OCI-LY7 (cell line): Measurements from ENCODE around the gene ZFAND2A.

ENCODE experiments used
- CTCF ChIP-seq: fragments of 200-600 bp; sonication (generic); conservative IDR thresholded peaks from 2 replicates; pipeline ENCODE4 v1.5.1; 2014; ENCODE audit warnings: mild to moderate bottlenecking, antibody characterized with exemption, low read length, moderate library complexity, mixed read lengths
- EZH2phosphoT487 ChIP-seq: fragments of 200-600 bp; sonication (generic); IDR thresholded peaks from 2 replicates; pipeline ENCODE4 v1.6.1; 2018; ENCODE audit warnings: low read depth, borderline replicate concordance, mild to moderate bottlenecking, mixed run types, antibody characterized with exemption, low read length, moderate library complexity, mixed read lengths

GRCh38 chr7:1130021-1130990 lies 29.7 kb downstream of the ZFAND2A start:
- no peak for TF ChIP-seq CTCF
- no peak for TF ChIP-seq EZH2phosphoT487
